GM13977 (cell line): ENCODE measurements around the gene LMNTD1.

Experiments used
- DNase-seq: peaks from one replicate; pipeline ENCODE4 v3.0.0; 2012; ENCODE audit warnings: low spot score
- CTCF ChIP-seq: IDR thresholded peaks from 2 replicates; pipeline ENCODE4 v1.5.1; 2012; ENCODE audit warnings: mild to moderate bottlenecking, control low read depth; ENCODE audit not compliant: insufficient read depth; ENCODE audit errors: extremely low read depth, missing control alignments
- in situ Hi-C: fragments of 300-500 bp; cut with MboI; formaldehyde crosslinking; loops from one replicate; pipeline ENCODE4 v1.12.0; 2022; ENCODE audit warnings: low sequenced_read_pairs, low pct_unique_long_range_greater_than_20kb, mixed read lengths, inconsistent platforms; ENCODE audit not compliant: unreplicated experiment

LMNTD1 gene

GRCh38 chr12:25578411-25579143 lies 25.5 kb upstream of the LMNTD1 start:
- DNase-seq = no peak
- no peak for TF ChIP-seq CTCF
- in situ Hi-C loops = no loop called here

GRCh38 chr12:25574761-25575160 lies 21.7 kb upstream of the LMNTD1 start:
- in situ Hi-C loops = no loop called here
- no peak for TF ChIP-seq CTCF
- DNase-seq = no peak

- no peak for DNase-seq
- TF ChIP-seq CTCF = no peak
- in situ Hi-C loops = no loop called here
Measured at GRCh38 chr12:25573346-25573745, 20.3 kb upstream of the LMNTD1 start.

GRCh38 chr12:25570418-25570817 lies 17.3 kb upstream of the LMNTD1 start:
- no peak for DNase-seq
- in situ Hi-C loops = no loop called here
- no peak for TF ChIP-seq CTCF

- no peak for DNase-seq
- TF ChIP-seq CTCF = no peak
- in situ Hi-C loops = no loop called here
Measured at GRCh38 chr12:25566202-25566949, 13.3 kb upstream of the LMNTD1 start.

GRCh38 chr12:25558586-25558985 lies 5.5 kb upstream of the LMNTD1 start:
- in situ Hi-C loops = no loop called here
- no peak for DNase-seq
- no peak for TF ChIP-seq CTCF
